ENCODE measurements around the gene SNU13.
"Not testable (repeated sequence)": the region's sequence is repeated elsewhere in the genome, so short reads cannot be mapped to it uniquely, and the experiment has no call there.

The SNU13 gene

DNA sequence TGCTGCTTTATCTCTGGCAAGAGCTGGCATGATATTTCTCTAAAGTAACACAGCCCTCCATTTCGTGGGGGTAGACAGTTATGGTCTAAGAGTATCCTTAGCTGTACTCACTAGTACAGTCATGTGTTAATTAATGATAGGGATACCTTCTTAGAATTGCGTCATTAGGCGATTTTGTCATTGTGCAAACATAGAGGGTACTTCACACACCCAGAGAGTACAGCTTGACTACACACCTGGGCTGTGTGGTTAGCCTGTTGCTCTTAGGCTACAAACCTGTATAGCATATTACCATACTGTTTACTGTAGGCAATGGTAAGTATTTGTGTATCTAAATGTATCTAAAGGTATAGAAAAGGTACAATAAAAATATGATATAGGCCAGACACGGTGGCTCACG lies 50.5 kb downstream of the SNU13 start:
- DNase-seq, result no peak

DNA sequence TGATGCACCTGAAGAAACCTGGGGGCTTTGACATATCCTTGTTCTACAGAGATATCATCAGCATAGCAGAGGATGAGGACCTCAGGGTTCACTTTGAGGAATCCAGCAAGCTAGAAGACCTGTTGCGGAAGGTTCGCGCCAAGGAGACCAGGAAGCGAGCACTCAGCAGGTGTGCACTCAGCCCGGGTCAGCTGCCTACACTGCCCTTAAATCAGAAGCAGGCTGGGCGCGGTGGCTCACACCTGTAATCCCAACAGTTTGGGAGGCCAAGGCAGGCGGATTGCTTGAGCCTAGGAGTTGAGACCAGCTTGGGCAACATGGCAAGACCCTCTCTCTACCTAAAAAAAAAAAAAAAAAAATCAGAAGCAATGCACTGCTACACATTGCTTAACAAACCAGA lies 51.0 kb downstream of the SNU13 start:
- not testable (repeated sequence) for DNase-seq

- no peak for DNase-seq
Observed at GRCh38 chr22:41636467-41636866, 52.2 kb downstream of the SNU13 start.

DNA sequence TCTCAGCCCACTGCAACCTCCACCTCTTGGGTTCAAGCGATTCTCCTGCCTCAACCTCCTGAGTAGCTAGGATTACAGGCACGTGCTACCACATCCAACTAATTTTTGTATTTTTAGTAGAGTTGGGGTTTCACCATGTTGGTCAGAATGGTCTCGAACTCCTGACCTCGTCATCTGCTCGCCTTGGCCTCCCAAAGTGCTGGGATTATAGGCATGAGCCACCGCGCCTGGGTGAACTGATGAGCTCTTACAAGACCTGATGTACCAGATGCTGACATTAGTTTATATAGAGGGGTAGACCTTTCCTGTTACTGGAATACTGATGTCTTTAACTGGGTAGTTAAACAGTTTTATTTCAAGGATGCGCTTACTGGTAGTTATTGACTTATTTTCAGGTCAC lies 54.1 kb downstream of the SNU13 start:
- not testable (repeated sequence) for DNase-seq

- not testable (repeated sequence) for DNase-seq
Observed at GRCh38 chr22:41631615-41632014, 57.1 kb downstream of the SNU13 start.

DNA sequence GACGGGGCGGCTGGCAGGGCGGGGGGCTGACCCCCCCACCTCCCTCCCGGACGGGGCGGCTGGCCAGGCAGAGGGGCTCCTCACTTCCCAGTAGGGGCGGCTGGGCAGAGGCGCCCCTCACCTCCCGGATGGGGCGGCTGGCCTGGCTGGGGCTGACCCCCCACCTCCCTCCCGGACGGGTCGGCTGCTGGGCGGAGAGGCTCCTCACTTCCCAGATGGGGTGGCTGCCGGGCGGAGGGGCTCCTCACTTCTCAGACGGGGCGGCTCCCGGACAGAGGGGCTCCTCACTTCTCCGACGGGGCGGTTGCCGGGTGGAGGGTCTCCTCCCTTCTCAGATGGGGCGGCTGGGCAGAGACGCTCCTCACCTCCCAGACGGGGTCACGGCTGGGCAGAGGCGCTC lies 57.6 kb downstream of the SNU13 start:
- DNase-seq, result not testable (repeated sequence)

GRCh38 chr22:41625577-41625976 lies 63.1 kb downstream of the SNU13 start:
- no peak for DNase-seq

Measured in activated CD4-positive, alpha-beta T cell treated with anti-CD3 and anti-CD28 coated beads, Interleukin-2, amount 50 U/mL, for 16 hours (primary cell).